ENCODE measurements around the gene ALDOA.

Gene ALDOA

DNA sequence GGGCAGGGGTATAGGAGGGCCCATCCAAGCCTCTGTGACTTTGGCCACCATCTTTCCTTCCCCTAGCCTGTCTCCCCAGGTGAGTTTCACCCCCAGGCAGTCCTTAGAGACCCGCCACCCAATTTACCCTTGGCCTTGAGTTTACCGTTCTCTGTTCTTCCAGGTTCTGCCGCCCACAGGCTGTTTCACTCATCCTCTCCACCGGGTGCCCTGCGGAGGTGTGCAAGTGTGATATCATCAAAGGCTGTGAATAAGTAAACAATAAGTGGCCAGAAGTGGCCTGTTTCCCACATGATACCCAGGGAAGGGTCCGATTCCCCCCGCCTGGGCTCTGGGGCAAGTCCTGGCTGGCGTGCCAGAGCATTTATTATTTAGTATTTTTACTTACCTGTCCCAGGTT, 19.4 kb upstream of the ALDOA start:
- DNase-seq: no peak

DNA sequence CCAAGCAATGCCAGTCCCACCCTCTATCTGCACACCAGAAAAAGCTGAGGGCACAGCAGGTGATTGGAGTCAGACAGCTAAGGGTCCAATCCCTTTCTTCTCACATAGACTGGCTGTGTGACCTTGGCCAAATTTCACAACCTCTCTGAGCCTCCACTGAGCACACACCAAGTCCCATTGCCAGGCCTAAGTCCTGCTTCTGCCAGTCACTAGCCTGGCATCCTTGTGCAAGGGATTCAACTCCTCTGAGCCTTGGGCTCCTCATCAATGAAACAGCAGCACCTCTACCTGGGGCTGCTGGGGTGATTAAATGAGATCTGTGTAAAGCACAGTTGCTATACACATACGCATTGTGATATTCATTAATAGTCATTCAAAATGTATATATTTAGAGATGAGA, 19.0 kb upstream of the ALDOA start:
- no peak for DNase-seq

DNA sequence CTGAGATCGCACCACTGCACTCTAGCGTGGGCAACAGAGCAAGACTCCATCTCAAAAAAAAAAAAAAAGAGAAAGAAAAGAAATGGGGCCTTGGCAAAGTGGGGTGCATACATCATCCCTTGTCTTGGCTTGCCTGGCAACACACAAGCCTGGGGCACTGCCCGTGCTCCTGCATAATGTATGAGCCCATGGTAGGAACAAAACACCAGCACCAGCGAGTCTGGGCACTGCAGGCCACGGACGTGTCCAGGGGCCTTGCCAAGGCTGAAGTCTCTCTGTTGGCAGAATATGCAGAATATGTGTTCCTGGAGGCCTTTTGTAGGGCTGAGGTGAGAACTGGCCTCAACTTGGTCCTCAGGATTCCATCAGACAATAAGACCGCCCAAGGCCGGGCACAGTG, 15.7 kb upstream of the ALDOA start:
- no peak for DNase-seq

DNA sequence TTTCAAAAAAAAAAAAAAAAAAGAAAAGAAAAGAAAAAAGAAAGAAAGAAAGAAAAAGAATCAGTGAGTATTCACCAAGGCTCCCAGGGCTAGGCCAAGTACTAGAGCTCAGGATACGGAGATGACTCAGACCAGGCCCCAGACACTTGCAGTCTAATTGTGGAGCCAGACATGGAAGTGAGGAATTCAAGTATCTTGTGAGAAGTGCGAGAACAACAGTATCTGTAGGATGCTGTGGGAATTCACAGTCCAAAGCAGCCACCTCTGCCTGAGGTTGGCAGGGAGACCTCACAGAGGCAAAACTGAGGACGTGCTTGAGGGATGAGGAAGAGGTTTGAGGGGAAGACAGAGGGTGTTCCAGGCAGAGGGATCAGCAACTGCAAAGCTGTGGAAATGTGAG, 14.0 kb upstream of the ALDOA start:
- peak; percentile 69 for DNase-seq

DNA sequence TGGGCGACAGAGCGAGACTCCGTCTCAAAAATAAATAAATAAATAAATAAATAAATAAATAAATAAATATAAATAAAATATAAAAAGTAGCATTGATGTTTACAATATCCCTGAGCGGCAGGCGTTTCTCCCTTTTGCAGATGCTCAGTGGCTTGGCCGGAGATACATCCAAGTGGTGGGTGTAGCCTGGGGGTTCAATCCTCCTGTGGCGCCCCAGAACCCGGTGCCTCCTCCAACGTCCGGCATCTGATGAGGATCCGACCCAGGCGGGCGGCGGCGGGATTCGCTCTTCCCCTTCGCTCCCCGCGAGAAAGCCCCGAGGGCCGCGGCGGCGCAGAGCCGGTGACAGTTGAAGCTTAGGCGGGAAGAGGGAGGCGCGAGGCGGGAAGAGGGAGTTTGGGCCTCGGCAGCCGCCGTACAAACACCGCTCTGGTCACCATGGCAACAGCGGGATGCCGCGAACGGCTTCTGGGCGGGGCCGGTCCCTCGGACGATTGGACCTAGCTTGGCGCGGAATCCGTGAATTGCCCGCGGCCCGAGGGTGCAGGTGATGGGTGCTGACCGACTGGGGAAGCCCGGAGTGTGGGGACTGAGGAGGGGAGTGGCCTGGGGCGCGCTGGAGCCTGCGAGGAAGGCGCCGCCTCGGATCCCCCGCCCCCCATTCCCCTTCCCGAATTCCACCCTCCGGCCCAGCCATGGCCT, 12.7 kb upstream of the ALDOA start:
- DNase-seq: peak; percentile 90

DNA sequence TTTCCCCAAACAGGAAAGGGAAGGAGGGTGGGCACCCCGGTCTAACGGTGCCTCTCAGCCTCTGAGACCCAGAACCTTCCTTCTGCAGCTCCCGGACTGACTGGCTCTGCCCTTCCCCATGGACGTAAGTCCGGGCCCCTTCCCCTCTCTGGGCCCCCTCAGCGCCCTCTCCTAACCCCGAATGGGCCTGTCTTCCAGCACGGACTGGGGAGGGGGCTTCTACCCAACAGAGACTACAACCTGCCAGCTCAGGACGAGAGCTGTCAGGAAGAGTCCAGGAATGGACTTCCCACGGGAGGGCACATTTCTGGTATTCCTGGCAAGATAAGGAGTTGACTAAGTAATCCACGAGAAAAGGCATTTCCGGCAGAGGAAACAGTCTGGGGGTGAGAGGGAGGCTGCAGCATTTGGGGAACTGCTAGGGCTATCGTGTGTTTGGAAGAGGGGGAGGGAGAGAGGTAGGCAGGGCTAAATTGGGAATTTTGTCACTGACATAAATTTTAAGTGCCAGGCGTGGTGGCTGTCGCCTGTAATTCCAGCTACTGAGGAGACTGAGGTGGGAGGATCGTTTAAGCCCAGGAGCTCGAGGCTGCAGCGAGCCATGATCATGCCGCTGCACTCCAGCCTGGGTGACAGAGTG, 12.1 kb upstream of the ALDOA start:
- DNase-seq: peak; percentile 53

DNA sequence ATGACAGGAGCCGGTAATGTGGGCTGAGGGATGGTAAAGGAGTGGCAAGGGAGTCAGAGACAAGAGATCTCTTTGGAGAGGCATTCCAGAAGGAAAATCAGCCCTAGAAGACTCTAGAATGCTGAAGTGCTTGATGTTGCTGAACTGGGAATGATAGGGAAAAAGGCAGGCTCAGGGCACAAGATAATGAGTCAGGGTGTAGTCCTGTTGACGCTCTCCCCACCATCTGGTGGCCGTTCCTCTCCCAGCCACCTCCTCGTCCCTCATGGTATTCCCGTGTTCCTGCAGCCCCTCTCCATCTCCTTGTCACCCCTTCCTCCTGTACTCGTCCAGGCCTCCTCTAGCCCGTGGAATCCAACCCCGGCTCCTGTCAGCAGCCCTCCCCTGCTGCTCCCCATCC, 11.1 kb upstream of the ALDOA start:
- DNase-seq: no peak

DNA sequence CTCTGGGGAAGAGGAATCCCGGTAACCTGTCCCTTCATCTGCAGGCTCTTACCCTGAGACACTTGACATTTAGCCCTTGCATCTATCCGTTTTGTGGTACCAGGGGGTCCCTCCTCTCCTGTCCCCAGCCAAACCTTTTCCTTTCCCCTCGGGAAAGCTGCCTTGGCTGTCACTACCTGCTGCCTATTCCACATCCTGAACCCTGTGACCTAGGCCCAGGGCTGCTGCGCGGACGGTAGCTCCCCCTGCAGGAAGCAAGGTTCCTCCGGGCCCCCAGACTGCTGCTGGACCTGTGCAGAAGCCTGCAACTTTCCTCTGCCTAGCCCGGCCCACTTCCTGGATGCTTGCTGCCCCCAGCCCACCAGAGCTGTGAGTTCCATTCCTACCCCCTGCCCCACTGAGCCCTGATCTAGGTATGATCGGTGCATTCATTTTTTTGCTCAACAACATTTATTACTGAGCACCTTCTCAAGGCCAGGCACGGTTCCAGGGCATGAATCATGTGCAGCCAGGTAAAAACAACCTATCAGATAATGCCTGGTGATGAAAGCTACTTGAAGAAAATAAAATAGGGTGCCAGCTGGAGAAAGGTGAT, 10.5 kb upstream of the ALDOA start:
- no peak for DNase-seq

DNA sequence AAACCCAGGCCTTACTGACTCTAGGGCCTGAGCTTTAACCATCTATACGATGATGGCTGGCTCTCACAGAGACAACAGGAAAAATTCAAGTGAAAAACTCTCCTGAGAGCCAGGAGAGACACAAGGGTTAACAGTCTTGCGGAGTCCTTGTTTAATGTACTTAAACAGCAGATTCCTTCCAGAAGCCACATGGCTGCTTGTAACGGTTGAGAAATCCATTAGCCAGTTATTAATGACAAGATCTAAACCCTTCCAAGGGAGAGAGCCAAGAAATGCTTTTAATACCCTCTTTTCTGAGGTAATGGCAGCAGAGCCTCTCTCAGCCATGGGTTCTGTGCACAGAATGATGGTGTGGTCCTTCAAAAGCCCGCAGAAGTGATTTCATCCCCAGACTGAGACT, 5.2 kb upstream of the ALDOA start:
- no peak for DNase-seq

DNA sequence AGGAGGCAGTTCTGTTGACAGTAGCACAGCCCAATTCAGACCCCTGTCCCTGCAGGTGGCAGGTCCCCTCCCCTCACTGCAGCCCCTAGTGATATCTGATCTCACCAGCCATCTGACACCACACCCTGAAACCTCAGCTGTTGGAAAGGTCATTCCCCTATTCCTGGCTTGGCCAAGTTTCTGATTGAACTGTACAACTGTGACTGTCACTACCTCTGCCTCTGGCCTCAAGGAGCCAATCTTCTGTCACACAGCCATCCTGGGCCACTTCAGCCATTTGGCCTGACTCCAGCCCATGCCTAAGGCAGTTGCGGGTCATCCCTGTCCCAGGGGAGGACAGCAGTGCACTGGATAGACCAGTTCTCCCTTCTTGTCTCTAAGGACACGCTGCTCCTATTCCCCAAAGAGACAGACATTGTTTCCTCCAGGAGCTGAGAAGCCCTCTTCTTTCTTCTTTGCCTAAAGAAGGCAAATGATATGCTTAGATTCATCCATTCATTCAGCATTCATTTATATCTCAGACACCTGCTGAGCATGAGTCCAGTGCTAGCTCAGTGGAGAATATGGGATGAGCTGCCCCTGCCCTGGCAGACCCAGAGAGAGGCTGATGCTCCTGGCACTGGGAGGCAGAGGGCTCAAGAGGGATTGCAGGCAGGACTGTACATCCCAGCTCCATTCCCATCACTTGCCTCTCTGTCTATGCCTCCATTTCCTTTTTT, 4.6 kb upstream of the ALDOA start:
- no peak for DNase-seq

DNA sequence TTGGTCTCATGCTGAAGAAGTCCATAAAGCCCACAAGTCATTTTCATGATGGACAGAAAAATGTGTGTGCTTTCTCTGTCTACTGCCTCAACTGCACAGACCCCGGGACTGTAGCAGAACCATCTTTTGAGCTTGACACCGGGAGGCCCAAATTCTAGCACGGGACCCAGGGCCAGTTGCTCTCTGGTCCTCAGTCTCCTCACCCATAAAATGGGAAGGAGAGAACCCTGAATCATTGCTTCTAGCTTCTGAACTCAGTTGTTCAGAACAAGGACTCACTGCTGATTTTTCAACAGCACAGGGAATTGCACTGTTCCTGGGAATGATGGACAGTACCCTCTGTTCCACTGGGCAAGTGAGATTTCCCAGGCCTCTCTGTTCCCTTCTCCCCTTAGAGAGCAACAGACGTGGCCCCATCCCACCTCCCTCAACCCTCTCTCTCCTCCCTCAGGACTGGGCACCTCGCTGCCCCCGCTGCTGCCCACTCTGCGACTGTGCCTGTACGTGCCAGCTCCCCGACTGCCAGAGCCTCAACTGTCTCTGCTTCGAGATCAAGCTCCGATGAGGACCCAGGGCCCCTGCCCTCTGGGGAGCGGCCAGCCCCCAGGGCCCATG, 2.2 kb upstream of the ALDOA start:
- DNase-seq: no peak

DNA sequence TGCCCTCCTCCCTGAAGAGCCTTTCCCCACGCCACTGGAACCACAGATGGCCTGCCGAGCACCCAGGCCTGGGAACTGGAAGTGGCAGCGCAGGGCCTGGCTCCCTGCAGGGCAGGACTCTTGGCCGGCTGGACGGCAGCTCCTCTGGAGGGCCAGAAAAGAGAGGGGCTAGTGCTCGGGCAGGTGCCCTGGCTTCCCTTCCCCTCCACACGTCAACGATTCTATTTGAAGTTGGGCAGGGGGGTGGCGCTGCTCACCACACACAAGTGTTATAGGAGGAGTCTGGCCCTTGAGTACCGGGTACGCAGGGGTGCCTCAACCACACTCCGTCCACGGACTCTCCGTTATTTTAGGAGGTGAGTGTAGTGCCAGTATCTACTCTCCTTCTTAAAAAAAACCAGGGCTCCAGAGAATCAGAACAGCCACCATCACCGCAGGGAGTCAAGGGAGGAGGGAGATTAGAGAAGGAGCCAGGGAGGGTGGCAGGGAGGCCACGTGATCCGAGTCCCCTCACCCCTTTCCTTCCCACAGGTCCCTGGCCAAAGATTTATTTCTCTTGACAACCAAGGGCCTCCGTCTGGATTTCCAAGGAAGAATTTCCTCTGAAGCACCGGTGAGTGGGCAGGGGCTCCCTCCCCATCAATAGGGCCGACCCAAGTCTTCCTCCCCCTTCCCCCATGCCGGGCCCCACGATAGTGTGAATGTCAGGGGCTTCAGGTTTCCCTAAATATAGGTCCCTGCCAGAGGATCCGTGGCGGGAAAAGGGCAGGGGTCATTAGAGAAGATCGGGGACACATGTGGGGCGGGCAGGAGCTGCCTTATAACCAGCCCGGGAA, 1.4 kb upstream of the ALDOA start:
- DNase-seq: peak; percentile 46

DNA sequence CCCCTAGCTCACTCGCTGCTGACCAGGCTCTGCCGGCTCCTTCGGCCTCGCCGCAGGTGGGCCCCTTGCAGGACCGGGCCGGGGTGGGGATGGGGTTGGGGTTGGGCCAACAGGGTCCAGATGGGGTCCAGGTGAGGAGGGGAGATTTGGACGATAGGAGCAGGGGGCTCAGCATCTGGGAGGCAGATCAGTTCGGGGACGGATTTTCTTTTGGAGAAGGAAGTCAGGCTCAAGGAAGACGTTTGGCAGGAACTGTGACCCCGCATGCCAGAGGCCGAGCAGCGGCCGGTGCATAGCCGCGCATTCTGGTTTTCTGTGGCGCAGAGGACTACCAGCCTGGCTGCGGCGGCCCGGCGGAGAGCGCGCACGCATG, 845 bp upstream of the ALDOA start:
- DNase-seq: no peak

DNA sequence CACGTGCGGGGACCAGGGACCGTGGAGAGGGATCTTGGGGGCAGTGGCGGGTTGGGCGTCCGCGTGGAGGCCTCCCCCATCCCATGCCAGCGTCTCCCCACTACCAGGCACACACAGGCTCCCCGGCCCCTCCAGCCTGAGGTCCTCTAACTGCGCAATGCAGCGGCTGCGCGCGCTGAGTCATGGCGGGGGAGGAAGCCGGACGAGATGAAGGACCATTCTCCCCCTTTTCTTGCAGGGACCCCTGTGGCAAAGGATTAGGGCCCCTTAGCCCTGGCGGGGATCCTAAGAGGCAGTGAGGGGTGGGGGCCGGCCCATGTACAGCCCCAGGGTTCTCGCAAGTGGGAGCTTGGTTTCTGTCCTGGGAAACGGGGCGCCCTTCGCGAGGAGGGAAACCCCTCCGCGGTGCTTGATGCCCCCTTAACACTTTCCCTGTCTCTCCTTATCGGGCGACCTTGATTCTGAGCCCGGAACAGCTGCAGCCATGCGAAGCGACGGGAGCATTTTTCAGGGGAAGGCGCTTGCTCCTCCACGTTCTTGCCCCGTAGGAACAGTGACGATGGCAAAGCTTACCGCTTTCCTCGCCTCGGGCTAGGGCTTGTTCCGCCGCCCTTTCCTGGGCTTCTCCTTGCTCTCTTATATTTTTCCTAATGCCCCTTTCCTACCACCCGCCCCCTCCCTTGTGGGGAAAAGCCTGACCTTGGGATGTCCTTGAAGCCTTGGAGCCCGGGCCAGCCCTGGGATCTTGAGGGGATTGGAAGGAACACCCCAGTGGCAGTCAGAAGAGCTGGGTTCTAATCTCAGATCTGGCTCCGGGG, 592 bp downstream of the ALDOA start:
- DNase-seq: peak; percentile 45

DNA sequence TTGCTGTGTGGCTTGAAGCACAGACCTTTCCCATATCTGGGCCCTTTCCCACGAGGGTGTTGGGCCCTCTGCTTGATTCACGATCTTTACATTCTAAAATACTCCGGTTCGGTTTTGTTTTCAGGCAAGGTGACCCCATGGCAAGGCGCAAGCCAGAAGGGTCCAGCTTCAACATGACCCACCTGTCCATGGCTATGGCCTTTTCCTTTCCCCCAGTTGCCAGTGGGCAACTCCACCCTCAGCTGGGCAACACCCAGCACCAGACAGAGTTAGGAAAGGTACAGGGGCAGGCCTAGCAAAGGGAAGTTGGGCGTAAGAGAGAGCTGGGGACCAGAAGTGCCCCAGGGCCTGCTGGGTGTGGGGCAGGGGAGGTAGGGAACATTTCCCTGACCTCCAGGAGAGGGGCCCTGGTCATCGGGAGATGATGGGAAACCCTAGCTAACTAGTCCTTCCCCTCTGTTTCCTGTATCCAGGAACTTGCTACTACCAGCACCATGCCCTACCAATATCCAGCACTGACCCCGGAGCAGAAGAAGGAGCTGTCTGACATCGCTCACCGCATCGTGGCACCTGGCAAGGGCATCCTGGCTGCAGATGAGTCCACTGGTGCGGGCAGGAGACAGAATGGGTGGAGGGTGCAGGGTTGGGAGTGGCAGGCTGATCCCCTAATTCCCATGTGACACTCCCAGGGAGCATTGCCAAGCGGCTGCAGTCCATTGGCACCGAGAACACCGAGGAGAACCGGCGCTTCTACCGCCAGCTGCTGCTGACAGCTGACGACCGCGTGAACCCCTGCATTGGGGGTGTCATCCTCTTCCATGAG, 1.4 kb downstream of the ALDOA start:
- DNase-seq: no peak

DNA sequence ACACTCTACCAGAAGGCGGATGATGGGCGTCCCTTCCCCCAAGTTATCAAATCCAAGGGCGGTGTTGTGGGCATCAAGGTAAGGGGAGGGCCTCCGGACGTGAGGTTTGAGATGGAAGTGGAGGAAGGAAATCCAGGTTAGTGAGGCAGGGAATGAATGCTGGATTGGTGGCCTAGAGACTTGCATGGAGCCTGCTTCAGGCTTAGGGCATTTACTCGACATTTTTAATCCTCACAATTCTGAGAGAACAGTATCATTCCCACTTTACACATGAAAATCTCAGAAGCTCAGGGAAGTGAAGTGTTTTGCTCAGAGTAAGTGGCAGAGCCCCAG, 2.0 kb downstream of the ALDOA start:
- DNase-seq: no peak

DNA sequence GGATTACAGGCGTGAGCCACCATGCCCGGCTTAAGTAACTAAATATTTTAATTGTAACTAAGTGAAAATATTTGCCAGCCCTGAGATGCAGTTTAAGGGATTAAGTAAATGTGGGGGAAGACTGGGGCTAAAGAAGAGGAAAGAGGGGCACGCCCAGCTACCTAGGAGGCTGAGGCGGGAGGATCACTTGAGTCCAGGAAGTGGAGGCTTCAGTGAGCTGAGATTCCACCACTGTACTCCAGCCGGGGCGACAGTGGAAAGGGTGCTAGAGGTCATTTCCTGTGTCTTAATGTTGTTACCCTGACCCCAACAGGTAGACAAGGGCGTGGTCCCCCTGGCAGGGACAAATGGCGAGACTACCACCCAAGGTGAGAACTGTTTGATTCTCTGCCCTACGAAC, 2.8 kb downstream of the ALDOA start:
- DNase-seq: no peak

DNA sequence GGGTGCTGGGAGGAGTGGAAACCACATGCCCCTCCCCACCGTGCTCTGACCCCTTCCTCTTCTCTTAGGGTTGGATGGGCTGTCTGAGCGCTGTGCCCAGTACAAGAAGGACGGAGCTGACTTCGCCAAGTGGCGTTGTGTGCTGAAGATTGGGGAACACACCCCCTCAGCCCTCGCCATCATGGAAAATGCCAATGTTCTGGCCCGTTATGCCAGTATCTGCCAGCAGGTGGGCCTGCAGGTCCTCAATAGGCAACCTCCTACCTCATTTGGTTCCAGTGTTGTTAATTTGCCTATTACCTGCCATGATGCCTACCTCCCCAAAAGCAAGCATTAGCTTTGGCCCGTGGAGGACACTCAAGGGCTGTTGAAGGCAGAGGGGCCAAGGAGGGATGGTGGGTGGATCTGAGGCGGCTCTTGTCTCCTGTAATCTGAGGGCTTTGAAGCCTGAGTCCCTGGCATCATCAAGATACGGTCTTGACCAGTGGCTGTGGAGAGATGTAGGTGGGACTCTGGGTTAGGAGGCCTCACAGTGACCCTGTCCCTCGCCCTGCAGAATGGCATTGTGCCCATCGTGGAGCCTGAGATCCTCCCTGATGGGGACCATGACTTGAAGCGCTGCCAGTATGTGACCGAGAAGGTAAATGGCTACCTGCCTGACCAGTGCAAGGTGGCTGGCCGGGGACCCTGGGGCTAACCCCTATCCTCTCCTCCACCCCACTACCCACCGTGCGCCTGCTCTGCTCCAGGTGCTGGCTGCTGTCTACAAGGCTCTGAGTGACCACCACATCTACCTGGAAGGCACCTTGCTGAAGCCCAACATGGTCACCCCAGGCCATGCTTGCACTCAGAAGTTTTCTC, 3.4 kb downstream of the ALDOA start:
- DNase-seq: peak; percentile 29

DNA sequence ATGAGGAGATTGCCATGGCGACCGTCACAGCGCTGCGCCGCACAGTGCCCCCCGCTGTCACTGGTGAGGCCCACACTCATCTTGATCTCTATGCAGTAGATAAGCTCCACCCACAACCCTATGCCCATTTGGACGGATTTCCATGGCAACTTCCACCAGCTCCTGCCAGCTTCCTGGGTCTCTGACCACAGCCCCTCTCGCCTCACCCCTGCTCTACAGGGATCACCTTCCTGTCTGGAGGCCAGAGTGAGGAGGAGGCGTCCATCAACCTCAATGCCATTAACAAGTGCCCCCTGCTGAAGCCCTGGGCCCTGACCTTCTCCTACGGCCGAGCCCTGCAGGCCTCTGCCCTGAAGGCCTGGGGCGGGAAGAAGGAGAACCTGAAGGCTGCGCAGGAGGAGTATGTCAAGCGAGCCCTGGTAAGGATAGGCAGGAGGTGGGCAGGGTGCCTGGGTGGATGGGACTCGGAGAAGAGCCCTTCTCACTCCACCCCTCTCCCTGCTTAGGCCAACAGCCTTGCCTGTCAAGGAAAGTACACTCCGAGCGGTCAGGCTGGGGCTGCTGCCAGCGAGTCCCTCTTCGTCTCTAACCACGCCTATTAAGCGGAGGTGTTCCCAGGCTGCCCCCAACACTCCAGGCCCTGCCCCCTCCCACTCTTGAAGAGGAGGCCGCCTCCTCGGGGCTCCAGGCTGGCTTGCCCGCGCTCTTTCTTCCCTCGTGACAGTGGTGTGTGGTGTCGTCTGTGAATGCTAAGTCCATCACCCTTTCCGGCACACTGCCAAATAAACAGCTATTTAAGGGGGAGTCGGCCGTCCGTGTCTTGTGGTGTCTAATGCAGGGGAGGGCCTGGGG, 4.3 kb downstream of the ALDOA start:
- no peak for DNase-seq

Measured in fibroblast of upper back skin (primary cell).